ENCODE data around the gene LHX2. TPM values are rescaled to one million over a fixed set of nuclear protein-coding genes. Genes with fewer than 3 reads are reported as not detected.

The LHX2 gene
- total and polyA plus RNA-seq, 8 donors = 0.18 TPM; not detected in 7

DNA sequence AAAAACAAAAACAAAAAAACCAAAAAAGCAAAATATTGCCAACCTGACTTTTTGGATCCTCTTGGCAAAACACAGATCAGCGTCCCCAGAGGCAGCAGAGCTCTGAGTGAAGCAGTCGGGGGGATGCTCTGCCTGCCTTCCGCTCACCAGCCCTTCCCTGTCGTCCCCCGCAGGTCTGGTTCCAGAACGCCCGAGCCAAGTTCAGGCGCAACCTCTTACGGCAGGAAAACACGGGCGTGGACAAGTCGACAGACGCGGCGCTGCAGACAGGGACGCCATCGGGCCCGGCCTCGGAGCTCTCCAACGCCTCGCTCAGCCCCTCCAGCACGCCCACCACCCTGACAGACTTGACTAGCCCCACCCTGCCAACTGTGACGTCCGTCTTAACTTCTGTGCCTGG, 20.7 kb downstream of the LHX2 start:
- H3K4me3 ChIP-seq = no peak overlapping the region
- TF ChIP-seq POLR2AphosphoS5 (IDR thresholded peaks at IDR 0.05) = no peak
- no peak for TF ChIP-seq EP300 (IDR thresholded peaks at IDR 0.05)
- TF ChIP-seq, protein P1, sequence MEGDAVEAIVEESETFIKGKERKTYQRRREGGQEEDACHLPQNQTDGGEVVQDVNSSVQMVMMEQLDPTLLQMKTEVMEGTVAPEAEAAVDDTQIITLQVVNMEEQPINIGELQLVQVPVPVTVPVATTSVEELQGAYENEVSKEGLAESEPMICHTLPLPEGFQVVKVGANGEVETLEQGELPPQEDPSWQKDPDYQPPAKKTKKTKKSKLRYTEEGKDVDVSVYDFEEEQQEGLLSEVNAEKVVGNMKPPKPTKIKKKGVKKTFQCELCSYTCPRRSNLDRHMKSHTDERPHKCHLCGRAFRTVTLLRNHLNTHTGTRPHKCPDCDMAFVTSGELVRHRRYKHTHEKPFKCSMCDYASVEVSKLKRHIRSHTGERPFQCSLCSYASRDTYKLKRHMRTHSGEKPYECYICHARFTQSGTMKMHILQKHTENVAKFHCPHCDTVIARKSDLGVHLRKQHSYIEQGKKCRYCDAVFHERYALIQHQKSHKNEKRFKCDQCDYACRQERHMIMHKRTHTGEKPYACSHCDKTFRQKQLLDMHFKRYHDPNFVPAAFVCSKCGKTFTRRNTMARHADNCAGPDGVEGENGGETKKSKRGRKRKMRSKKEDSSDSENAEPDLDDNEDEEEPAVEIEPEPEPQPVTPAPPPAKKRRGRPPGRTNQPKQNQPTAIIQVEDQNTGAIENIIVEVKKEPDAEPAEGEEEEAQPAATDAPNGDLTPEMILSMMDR (IDR thresholded peaks at IDR 0.05) = no peak
- no peak for TF ChIP-seq POLR2A (IDR thresholded peaks at IDR 0.05)
- H3K36me3 ChIP-seq = no peaks in the 10 kb centered on the region
- peaks cover 0 to 91% (median 51%) of the 10 kb centered on the region in 3 donors for H3K27me3 ChIP-seq
- intact Hi-C loops (cut with DNase I; ENCODE audit: low total_unique reads) = no loop called here
- peaks cover 0 to 6% (median 0%) of the 10 kb centered on the region in 4 donors for H3K4me1 ChIP-seq
- H3K27ac ChIP-seq = no peak overlapping the region
- no peak for DNase-seq
- H3K9me3 ChIP-seq = no peaks in the 10 kb centered on the region
- WGBS, 5 donors = 5 to 11% (median 7%) methylated on average over 23 to 24 of the region's 24 CpGs

DNA sequence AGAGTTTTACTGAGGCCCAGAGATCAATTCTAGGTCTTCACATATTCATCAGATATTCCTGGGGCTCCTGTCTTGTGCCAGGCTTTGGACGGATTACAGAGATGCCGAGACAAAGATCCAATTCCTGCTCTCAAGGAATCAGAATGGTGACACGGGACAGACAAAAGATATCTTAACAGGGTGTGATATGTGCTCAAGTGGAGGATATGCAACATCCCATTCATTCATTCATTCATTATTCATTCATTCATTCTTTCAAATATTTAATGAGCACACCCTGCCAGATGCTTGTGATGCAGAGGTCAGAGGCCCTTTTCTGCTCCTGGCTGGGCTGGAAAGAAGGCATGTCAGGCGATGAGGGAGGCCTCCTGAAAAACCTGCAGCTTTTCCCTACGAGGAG, 21.8 kb downstream of the LHX2 start:
- WGBS, 5 donors = 73 to 80% (median 77%) methylated on average over 5 of the region's 5 CpGs
- intact Hi-C loops (cut with DNase I; ENCODE audit: low total_unique reads) = no loop called here
- no peak for DNase-seq

DNA sequence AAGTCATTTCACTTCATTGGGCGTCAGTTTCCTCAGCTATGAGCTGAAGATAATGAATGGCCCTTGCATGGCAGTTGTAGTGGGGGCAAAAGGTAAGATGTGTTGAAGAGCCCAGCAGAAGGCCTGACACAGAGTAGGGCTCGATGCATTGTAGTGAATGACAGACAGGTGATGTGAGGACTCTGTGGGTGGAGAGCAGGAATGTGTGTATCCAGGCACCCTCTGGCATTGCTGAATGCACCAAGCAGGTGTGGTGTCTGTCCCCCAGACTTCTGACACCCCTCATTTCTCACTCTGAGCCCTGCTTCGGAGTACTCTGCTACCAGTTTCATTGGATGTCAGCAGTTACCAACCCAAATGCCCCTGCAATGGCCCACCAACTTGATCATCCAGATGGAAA, 22.4 kb downstream of the LHX2 start:
- WGBS, 5 donors = 69 to 82% (median 72%) methylated on average over 3 of the region's 3 CpGs
- H3K27ac ChIP-seq = no peak overlapping the region
- H3K4me3 ChIP-seq = no peak overlapping the region
- H3K4me1 ChIP-seq = peaks cover 0 to 10% (median 0%) of the 10 kb centered on the region in 4 donors
- H3K36me3 ChIP-seq = no peaks in the 10 kb centered on the region
- H3K27me3 ChIP-seq = peaks cover 0 to 96% (median 58%) of the 10 kb centered on the region in 3 donors
- DNase-seq = no peak
- intact Hi-C loops (cut with DNase I; ENCODE audit: low total_unique reads) = no loop called here
- no peaks in the 10 kb centered on the region for H3K9me3 ChIP-seq
- TF ChIP-seq, protein P1 (IDR thresholded peaks at IDR 0.05) = no peak
- TF ChIP-seq POLR2A (IDR thresholded peaks at IDR 0.05) (no peak), EP300 (IDR thresholded peaks at IDR 0.05) (no peak), POLR2AphosphoS5 (IDR thresholded peaks at IDR 0.05) (no peak)

More for the DNA sequence above, 21.8 kb downstream of the LHX2 start:
- no peaks in the 10 kb centered on the region for H3K36me3 ChIP-seq
- H3K4me3 ChIP-seq = no peak overlapping the region
- TF ChIP-seq POLR2AphosphoS5 (IDR thresholded peaks at IDR 0.05) = no peak
- no peak for TF ChIP-seq EP300 (IDR thresholded peaks at IDR 0.05)
- TF ChIP-seq, protein P1 (IDR thresholded peaks at IDR 0.05) = no peak
- TF ChIP-seq POLR2A (IDR thresholded peaks at IDR 0.05) = no peak
- peaks cover 0 to 98% (median 58%) of the 10 kb centered on the region in 3 donors for H3K27me3 ChIP-seq
- peaks cover 0 to 10% (median 0%) of the 10 kb centered on the region in 4 donors for H3K4me1 ChIP-seq
- H3K27ac ChIP-seq = no peak overlapping the region
- H3K9me3 ChIP-seq = no peaks in the 10 kb centered on the region

DNA sequence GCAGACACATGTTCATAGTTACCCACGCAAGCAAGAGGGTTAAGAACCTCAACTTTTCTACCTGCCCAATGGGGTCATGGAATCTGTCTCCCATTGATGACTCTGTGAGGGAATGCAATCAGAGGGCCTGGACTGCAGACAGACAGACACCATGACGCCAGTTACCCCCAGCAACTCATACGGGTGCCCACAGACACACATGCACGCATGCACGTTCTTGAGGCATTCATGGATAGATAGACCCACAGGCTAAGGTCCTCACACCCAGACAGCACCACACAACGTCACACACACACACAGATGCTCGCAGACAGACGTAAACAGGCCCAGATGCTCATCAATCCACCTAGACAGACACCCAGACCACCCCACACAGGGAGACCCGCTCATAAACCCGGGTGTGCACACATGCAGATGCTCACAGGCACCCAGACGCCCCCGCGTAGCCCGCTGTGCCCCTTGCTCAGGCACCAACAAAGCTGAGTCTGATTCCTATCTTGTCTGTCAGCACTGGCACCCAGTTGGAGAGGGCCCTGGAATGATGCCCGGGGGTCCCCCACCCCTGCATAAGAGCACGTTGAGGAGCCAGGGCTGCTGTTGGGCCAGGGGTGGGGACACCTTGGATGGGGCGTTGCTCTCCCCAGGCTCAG, 23.6 kb downstream of the LHX2 start:
- Histone ChIP-seq H3K27me3 (peaks cover 0 to 96% (median 56%) of the 10 kb centered on the region in 3 donors), H3K4me3 (no peak overlapping the region), H3K9me3 (no peaks in the 10 kb centered on the region), H3K4me1 (peaks cover 0 to 10% (median under 1%) of the 10 kb centered on the region in 4 donors), H3K27ac (no peak overlapping the region), H3K36me3 (no peaks in the 10 kb centered on the region)
- TF ChIP-seq POLR2AphosphoS5 (IDR thresholded peaks at IDR 0.05) (no peak), EP300 (IDR thresholded peaks at IDR 0.05) (no peak), POLR2A (IDR thresholded peaks at IDR 0.05) (no peak)
- TF ChIP-seq, protein P1 (IDR thresholded peaks at IDR 0.05) = no peak
- 77 to 84% (median 81%) methylated on average over 17 of the region's 17 CpGs for WGBS, 5 donors
- no peak for DNase-seq
- intact Hi-C loops (cut with DNase I; ENCODE audit: low total_unique reads) = no loop called here
